ENCODE measurements around the gene CABCOCO1. TPM values are rescaled to one million over a fixed set of nuclear protein-coding genes. Genes with fewer than 3 reads are reported as not detected.

Gene CABCOCO1
- total RNA-seq, 1 donor from 2014 or later, result not detected

DNA sequence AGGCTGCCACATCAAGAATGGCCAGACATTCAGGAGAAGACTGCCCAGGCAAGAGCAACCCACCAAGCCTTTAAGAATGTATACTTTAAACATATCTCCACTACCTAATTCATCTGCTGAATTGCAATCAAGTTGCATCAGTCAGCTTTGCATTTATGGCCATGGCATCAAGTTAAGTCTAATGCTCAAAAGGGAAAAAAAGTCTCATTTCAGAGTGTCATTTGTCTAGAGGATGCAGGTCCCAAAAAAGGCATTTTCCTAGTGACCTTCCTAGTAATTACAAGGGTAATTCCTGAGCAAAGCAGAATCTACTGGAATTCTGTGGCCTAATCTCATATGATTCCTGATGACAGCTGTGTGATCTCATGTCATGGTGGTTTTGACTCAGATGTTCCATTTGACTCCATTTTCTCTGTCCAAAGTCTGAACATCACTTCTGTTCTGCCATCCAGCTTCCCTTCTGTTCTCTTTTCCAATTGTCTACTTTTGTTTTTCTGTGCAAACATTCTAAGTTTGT lies 7.3 kb upstream of the CABCOCO1 start:
- no peak overlapping the region for H3K4me3 Mint-ChIP-seq (ENCODE audit: low read depth)
- peaks cover 8% of the 10 kb centered on the region for H3K9me3 Mint-ChIP-seq (ENCODE audit: low read depth)
- no peak overlapping the region for H3K27ac Mint-ChIP-seq

DNA sequence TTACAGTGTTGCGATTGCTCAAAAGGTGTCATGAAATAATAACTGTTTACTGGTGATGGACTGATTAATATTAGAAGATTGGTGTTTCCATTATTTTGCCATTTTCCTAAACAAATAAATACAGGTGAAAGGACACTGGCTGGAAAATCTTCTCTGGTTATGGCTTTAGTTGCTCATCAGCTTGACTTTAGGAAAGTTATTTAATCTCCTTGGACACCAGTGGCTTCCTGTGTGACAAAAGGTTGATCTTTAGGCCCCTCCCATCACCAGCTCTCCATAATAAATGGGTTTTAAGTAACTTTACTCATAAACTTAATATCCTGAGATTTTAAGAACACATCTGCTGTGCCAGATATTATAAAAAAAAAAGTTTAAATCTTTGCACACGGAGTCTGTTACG lies 737 bp downstream of the CABCOCO1 start:
- Mint-ChIP-seq H3K27ac (no peak overlapping the region), H3K36me3 (ENCODE audit: insufficient read depth) (no peaks in the 10 kb centered on the region), H3K4me1 (ENCODE audit: low read depth) (peaks cover 2% of the 10 kb centered on the region), H3K4me3 (ENCODE audit: low read depth) (peak overlapping the region; percentile 74), H3K27me3 (peaks cover 2% of the 10 kb centered on the region), H3K9me3 (ENCODE audit: low read depth) (no peaks in the 10 kb centered on the region)
- DNase-seq (ENCODE audit: low spot score, unreplicated experiment), result no peak
- TF ChIP-seq, protein P1, sequence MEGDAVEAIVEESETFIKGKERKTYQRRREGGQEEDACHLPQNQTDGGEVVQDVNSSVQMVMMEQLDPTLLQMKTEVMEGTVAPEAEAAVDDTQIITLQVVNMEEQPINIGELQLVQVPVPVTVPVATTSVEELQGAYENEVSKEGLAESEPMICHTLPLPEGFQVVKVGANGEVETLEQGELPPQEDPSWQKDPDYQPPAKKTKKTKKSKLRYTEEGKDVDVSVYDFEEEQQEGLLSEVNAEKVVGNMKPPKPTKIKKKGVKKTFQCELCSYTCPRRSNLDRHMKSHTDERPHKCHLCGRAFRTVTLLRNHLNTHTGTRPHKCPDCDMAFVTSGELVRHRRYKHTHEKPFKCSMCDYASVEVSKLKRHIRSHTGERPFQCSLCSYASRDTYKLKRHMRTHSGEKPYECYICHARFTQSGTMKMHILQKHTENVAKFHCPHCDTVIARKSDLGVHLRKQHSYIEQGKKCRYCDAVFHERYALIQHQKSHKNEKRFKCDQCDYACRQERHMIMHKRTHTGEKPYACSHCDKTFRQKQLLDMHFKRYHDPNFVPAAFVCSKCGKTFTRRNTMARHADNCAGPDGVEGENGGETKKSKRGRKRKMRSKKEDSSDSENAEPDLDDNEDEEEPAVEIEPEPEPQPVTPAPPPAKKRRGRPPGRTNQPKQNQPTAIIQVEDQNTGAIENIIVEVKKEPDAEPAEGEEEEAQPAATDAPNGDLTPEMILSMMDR (IDR thresholded peaks at IDR 0.05; ENCODE audit: unreplicated experiment), result no peak

More for the DNA sequence above, 7.3 kb upstream of the CABCOCO1 start:
- peaks cover 5% of the 10 kb centered on the region for H3K4me1 Mint-ChIP-seq (ENCODE audit: low read depth)
- DNase-seq (ENCODE audit: low spot score, unreplicated experiment), result no peak
- no peaks in the 10 kb centered on the region for H3K27me3 Mint-ChIP-seq
- peaks cover 1% of the 10 kb centered on the region for H3K36me3 Mint-ChIP-seq (ENCODE audit: insufficient read depth)
- TF ChIP-seq, protein P1 (IDR thresholded peaks at IDR 0.05; ENCODE audit: unreplicated experiment), result no peak

DNA sequence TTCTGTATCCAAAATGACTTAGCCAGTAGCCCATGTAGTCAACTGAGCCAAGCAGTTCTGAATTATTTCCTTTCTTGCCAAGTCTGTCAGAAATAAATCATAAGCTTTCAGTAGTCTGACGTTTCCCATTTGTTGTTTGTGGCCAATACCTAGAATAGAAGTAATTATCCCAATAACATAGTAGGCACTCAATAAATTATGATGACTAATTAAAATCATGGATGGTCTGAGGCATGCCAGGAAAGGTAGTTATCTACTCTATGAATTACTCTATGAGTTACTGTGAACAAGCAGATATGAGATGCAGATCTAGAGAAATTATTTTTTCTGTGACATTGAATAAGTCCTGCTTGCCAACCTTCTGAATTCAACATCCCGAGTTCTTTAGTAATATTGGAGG lies 2.3 kb downstream of the CABCOCO1 start:
- no peak for DNase-seq (ENCODE audit: low spot score, unreplicated experiment)
- Mint-ChIP-seq H3K9me3 (ENCODE audit: low read depth) (no peaks in the 10 kb centered on the region), H3K4me3 (ENCODE audit: low read depth) (no peak overlapping the region), H3K36me3 (ENCODE audit: insufficient read depth) (no peaks in the 10 kb centered on the region), H3K4me1 (ENCODE audit: low read depth) (peaks cover 2% of the 10 kb centered on the region), H3K27me3 (peaks cover 2% of the 10 kb centered on the region), H3K27ac (no peak overlapping the region)
- TF ChIP-seq, protein P1 (IDR thresholded peaks at IDR 0.05; ENCODE audit: unreplicated experiment), result no peak

DNA sequence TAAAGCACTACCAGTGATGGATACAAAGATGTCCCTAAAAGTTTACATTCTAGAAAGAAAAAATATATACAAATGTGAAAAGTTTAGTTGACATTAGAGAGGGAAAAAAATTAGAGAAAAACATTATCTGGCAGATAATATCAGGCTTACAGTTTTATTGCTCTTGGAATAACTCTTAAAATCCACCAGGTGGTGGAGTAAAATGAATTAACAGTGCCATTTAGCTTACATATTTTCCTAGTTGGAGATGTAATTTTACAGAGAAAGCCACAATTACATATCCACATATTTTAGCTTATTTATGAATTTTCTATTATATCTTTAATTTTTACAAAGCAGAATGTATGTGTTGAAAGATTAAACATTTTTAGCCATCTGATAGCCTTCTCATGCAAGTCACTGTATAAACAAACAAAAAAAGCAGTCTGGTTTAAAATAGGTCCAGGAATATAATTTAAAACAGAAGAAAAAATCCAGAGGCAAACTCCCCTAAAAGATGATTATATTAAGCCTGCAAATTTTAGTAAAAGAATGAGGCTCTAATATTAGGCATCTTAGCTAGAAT lies 6.5 kb downstream of the CABCOCO1 start:
- H3K27ac Mint-ChIP-seq, result no peak overlapping the region
- TF ChIP-seq, protein P1 (IDR thresholded peaks at IDR 0.05; ENCODE audit: unreplicated experiment), result no peak
- no peak for DNase-seq (ENCODE audit: low spot score, unreplicated experiment)
- no peaks in the 10 kb centered on the region for H3K4me1 Mint-ChIP-seq (ENCODE audit: low read depth)
- H3K4me3 Mint-ChIP-seq (ENCODE audit: low read depth), result no peak overlapping the region
- H3K27me3 Mint-ChIP-seq, result no peaks in the 10 kb centered on the region
- H3K9me3 Mint-ChIP-seq (ENCODE audit: low read depth), result no peaks in the 10 kb centered on the region
- no peaks in the 10 kb centered on the region for H3K36me3 Mint-ChIP-seq (ENCODE audit: insufficient read depth)

DNA sequence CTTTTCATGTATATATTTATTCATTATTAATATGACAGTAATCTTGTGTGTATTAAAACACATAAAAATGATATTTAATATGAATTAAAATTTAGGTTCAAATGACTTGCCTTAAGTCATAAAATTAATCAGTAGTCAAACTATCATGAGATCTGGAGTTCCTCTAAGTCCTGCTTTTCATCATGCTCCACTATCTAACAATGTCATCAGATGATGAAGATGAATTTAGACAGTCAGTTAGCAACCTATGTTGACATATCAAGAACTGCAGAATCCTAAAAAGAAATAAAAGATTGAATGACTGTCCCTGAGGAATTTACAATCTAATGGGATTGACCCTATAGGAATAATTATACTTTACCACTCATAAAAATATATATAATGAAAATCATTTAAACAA lies 7.1 kb downstream of the CABCOCO1 start:
- no peak for DNase-seq (ENCODE audit: low spot score, unreplicated experiment)
- H3K27ac Mint-ChIP-seq, result no peak overlapping the region
- no peaks in the 10 kb centered on the region for H3K4me1 Mint-ChIP-seq (ENCODE audit: low read depth)
- H3K4me3 Mint-ChIP-seq (ENCODE audit: low read depth), result no peak overlapping the region
- H3K27me3 Mint-ChIP-seq, result no peaks in the 10 kb centered on the region
- TF ChIP-seq, protein P1 (IDR thresholded peaks at IDR 0.05; ENCODE audit: unreplicated experiment), result no peak
- H3K36me3 Mint-ChIP-seq (ENCODE audit: insufficient read depth), result no peaks in the 10 kb centered on the region
- no peaks in the 10 kb centered on the region for H3K9me3 Mint-ChIP-seq (ENCODE audit: low read depth)

Measured in progenitor cell of endocrine pancreas (in vitro differentiated cells).